Effector CD8-positive, alpha-beta T cell (primary cell): ENCODE data around the gene PRKAG3.
"Not testable (repeated sequence)": the region's sequence is repeated elsewhere in the genome, so short reads cannot be mapped to it uniquely, and the experiment has no call there.

ENCODE experiments used
- DNase-seq: peaks from one replicate; lab custom pipeline; 2025; lab: John Stamatoyannopoulos, UW

PRKAG3 gene

GRCh38 chr2:218863021-218863520 lies 31.5 kb upstream of the PRKAG3 start:
- no peak for DNase-seq

DNA sequence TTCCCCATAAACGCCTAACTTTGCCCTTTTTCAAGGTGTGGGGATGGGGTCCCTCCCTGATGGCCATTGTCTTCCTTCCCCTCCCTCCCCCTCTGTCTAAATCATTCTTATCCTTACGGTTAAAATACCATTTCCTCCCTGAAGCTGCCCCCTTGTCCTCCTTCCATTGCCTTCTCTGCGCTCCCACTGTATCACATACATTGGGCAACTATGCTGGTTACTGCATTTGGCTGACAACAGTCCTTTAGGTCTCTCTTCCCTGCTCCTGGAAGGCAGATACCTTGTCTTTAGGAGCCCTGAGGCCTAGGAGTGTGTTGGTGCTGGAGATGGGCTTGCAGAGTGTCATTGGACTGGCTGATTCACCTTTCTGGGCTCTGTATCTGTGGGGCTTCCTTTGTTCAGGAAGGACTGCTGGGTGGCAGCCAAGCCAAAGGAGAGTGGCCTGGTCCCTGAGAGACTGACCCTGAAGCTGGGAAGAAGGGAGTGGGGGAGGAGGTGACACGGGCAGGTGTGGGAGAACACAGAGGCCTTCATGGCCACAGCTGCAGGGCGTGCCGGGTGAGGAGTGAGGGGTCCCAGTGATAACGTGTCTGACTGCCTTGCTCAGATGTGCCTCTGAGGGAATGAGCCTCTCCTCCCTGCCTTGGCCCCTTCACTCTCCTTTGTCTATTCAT lies 30.2 kb upstream of the PRKAG3 start:
- no peak for DNase-seq

DNA sequence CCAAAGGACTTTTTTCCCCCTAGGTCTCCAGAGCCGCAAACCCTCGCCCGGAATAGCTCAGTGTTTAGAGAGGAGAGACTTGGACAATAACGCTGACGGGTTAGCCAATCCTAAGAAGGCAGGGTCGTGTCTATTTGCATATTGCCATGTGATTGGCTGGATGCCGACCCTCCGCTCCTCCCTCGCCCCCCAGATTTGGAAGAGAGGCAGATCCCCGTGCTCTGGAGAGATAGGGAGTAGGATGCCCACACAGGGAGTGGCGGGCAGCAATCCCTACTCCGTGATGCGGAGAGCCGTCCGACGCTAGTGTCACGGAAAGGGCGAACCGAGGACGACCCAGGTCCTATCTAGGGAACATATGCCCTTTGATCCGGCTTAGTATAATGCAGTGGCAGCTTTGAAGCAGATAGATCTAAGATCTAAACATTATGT lies 29.4 kb upstream of the PRKAG3 start:
- peak; percentile 16 for DNase-seq

GRCh38 chr2:218859988-218860831 lies 28.6 kb upstream of the PRKAG3 start:
- no peak for DNase-seq

- no peak for DNase-seq
Measured at GRCh38 chr2:218859556-218859987, 28.0 kb upstream of the PRKAG3 start, which contains the start of gene WNT6. TSS of gene WNT6 (plus strand) at chr2:218859805. CDS start at chr2:218860038, 233 bp downstream.

GRCh38 chr2:218858671-218859555 lies 27.3 kb upstream of the PRKAG3 start:
- no peak for DNase-seq

DNA sequence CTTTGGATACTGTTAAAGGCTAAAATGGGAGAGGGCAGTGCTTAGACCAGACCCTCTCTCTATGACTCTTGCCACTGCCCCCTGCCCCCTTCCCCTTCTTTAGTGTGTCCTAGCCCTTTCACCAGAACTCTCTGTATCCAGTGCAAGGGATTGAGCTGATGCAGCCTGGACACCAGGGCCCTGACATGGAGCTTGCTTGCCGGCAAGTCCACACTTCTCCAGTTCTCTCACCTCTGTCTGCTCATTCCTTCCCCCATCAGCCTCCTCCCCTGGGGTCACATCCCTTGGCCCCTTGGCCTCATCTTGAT lies 26.5 kb upstream of the PRKAG3 start:
- DNase-seq, result no peak

DNA sequence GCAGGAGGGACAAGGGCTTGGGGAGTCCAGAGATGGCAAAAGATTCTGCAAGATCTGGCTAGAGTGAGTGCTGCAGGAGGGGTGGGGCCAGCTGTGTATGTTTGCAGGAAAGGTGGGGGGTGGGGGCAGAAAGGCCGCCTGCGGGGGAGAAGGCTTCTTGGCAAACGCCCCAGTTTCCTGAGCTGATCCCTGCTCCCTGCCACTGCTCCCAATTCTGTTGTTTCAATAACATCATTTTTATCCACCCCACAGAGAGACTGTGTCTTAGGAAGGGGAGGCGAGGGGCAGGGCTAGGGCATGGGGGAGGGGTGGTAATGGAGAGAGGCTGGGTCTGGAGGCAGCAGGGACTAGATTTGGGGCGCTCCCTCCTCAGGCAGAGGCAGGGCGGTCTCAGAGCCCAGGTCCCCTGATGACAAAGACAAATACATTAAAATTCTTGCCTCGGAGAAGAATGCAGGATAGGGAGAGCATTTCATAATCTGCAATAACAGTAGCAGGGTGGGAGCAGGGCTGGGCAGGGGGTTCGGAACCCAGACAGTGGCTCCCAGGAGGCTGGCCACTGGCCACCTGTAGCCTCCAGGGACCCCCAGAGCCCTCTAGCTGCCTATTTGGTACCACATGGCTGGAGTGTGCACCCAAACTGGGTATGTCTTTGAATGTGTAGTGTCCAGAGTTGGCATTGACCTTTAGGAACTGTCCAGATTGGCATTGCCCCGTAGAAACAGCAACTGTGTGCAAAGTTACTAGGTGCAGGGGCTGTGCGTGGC lies 26.0 kb upstream of the PRKAG3 start:
- no peak for DNase-seq

GRCh38 chr2:218856896-218857243 lies 25.3 kb upstream of the PRKAG3 start:
- no peak for DNase-seq

DNA sequence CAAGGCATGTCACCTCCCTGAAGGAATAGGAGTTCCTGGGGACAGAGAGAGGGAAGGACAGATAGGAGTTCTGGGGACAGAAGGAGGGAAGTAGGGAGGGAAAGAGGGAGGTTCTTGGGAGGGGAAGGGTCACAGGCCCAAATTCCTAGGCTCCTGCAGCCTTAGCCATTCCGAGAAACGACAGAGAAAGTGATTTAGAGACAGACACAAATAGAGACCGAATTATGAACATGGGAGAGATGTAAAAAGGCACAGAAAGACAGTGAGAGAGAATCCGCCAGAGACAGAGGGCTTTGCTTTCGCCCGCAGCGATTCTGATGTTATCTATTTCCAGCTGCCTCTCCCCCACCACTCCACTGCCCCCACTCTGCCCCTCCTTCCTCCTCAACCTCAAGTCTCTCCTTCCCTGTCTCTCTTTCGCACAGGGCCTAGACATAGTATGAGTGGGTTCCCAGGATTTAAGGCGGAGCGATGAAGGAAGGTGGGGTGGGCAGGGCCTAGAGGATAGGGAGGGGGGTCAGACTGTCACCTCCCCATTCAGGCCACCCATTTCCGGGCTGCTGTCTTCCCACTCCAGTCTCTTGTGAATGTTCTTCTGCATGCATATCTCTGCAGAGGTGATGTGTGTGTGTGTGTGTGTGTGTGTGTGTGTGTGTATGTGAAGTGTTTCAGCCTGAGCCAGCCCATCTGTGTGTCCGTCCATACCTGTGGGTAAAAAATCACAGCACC lies 24.7 kb upstream of the PRKAG3 start:
- no peak for DNase-seq

GRCh38 chr2:218855305-218856166 lies 23.9 kb upstream of the PRKAG3 start:
- DNase-seq, result no peak

GRCh38 chr2:218854860-218855259 lies 23.3 kb upstream of the PRKAG3 start:
- no peak for DNase-seq

- DNase-seq, result no peak
Measured at GRCh38 chr2:218853766-218854165, 22.2 kb upstream of the PRKAG3 start.

DNA sequence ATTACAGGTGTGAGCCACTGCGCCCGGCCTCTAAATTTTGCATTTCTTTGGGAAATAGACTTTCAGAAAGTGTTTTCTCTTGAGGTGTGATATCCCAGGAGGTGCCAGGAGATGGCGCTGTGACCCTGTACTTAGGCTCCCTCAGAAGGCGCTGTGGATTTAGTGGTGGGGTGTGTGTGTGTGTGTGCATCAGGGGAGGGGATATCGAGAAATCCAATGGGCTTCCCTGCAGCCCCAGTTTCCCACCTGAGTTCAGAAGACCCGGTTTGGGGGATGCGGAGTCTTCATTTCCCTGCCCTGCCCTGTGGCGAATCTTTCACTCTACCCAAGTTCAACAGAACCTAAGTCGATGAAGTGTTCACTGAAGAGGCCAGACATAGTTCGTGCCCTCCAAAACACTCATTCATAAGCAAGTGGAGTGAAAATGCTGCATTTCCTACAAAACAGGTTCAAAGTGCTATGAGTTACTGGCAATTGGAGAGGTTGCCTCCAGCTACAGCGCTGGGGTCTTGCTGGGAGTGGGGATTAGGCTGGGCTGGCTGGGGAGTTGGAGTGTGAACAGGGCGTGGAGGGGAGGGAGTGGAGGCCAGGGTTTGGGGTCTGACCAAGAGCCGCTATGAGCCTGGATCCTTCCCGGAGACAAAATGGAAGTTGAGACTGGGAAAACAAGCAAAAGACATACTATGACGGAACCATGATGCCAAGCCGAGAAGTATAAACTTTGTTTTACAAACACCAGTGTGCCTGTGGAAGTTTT lies 21.5 kb upstream of the PRKAG3 start:
- peak; percentile 46 for DNase-seq

DNA sequence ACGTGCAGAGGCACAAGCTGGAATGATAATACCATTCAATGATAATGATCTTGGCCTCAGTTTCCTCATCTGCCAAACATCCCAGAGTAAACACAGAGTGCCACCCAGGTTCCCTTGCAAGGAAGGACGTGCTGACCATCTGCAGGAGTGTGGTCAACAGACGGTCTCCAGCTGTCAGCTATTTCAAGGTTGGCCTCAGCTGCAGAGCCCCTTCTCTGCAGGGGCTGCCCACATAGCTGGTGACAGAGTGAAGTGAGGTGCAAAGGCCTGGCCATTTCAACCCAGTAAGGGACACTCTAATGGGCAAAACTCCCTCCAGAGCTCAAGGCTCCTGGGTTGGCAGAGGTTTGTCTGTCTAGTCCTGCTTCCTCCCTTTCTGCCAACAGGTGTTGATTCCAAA lies 19.7 kb upstream of the PRKAG3 start:
- DNase-seq, result no peak

GRCh38 chr2:218850796-218851195 lies 19.2 kb upstream of the PRKAG3 start:
- DNase-seq, result no peak

- no peak for DNase-seq
Measured at GRCh38 chr2:218849721-218850120, 18.1 kb upstream of the PRKAG3 start.

GRCh38 chr2:218846963-218847362 lies 15.4 kb upstream of the PRKAG3 start:
- not testable (repeated sequence) for DNase-seq

- not testable (repeated sequence) for DNase-seq
Measured at GRCh38 chr2:218844334-218844733, 12.7 kb upstream of the PRKAG3 start.
